ENCODE data around the gene CDH1.

The CDH1 gene

DNA sequence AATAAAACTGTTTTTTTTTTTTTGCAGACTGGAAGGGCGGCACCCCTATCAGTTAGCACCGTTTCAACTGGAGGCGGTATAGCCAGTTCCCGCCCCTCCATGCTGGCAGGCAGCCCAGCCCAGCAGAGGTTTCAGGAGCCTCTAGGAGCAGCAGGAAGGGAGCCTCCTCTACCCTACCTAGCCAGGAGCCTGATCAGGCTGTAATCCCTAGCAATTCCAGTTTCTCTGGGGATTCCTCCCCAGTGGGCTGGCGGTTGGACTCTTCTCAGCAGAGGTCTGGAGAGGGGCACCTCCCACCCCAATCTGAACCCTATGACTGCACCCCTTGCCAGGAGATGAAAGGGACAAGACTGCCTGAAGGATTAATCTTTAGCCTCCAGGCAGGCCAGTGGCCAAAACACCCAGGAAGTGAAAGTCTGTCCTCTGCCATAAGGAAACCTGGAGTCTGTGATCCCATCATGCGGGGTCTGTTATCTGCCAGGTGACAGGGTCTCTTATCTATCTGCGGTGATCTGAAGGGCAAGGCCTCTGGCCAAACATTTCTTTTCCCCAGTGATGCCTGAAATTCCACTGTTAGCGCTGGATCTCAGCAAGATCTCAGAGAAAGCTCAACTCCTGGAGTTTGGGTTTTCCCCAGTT, 4.9 kb upstream of the CDH1 start:
- DNase-seq: peak; percentile 48

DNA sequence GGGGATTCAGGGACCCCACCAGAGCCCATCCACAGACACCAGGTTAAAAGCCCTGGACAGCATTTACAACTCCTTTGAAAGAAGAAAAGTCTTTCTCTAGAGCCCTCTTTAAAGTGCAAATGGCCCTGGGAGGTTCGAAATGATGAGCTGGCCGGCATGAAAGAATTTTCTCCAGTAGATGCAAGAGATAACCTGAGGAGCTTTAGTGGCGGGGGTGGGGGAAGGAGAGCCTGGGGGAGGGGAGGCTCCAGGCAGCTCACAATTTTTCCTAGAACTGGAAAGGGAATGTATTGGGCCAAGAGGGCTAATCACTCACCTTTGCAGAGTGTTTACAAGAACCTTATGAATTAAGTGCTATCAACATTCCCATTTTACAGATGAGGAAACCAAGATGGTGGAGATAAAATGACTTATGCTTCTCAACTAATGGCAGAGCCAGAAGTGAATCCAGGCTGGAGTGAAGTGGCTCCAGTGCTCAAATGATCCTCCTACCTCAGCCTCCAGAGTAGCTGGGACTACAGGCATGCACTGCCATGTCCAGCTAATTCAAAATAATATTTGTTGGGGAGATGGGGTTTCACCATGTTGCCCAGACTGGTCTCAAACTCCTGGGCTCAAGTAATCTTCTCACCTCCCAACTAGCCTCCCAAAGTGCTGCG, 4.2 kb upstream of the CDH1 start:
- no peak for DNase-seq

DNA sequence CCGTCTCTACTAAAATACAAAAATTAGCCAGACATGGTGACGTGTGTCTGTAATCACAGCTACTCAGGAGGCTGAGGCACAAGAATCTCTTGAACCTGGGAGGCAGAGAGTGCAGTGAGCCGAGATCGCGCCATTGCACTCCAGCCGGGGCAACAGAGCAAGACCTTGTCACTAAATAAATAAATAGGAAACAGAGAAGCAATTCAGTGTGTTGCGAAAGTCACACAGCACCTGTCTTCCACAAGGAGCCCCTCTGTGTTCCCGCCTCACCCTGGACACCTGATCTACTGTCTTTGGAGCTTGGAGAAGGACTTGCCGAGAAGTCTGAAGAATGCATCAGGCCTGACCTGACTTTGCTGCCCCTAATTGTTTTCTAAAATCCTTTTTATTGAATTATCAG, 3.5 kb upstream of the CDH1 start:
- DNase-seq: no peak

DNA sequence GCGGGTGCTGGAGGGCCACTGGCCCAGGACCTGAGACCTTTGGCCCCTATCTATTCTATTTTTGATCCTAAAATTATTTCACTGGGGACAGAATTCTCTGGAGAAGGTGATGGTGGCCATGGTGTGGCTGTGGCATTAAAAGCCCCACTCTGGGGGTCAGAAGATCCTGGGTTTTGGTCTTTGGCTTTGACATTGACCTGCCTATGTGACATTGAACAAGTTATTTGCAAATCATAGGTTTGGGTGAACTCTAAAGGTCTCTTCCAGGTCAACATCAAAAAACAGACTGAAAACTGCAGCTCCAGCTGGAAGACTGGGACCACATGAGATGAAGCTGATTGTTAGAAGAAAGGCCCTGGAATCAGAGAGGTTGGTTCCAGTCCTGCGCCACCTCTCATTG, 2.3 kb upstream of the CDH1 start:
- DNase-seq: no peak

DNA sequence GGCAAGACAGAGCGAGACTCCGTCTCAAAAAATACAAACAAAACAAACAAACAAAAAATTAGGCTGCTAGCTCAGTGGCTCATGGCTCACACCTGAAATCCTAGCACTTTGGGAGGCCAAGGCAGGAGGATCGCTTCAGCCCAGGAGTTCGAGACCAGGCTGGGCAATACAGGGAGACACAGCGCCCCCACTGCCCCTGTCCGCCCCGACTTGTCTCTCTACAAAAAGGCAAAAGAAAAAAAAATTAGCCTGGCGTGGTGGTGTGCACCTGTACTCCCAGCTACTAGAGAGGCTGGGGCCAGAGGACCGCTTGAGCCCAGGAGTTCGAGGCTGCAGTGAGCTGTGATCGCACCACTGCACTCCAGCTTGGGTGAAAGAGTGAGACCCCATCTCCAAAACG, 531 bp upstream of the CDH1 start:
- no peak for DNase-seq

DNA sequence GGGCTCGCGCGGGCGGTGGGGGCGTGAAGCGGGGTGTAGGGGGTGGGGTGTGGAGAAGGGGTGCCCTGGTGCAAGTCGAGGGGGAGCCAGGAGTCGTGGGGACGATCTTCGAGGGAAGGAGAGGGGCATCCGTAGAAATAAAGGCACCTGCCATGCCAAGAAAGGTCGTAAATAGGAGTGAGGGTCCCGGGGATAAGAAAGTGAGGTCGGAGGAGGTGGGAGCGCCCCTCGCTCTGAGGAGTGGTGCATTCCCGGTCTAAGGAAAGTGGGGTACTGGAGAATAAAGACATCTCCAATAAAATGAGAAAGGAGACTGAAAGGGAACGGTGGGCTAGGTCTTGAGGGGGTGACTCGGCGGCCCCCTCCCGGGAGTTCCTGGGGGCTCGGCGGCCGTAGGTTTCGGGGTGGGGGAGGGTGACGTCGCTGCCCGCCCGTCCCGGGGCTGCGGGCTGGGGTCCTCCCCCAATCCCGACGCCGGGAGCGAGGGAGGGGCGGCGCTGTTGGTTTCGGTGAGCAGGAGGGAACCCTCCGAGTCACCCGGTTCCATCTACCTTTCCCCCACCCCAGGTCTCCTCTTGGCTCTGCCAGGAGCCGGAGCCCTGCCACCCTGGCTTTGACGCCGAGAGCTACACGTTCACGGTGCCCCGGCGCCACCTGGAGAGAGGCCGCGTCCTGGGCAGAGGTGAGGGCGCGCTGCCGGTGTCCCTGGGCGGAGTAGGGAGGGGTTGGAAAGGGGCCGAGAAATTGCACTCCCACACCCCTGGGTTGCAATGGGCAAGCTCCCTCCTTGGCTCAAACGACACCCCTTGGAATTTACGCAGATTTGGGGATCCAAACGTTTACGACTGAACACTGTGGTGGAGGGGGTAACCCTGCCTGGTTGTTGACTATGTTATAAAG, 888 bp downstream of the CDH1 start:
- no peak for DNase-seq

DNA sequence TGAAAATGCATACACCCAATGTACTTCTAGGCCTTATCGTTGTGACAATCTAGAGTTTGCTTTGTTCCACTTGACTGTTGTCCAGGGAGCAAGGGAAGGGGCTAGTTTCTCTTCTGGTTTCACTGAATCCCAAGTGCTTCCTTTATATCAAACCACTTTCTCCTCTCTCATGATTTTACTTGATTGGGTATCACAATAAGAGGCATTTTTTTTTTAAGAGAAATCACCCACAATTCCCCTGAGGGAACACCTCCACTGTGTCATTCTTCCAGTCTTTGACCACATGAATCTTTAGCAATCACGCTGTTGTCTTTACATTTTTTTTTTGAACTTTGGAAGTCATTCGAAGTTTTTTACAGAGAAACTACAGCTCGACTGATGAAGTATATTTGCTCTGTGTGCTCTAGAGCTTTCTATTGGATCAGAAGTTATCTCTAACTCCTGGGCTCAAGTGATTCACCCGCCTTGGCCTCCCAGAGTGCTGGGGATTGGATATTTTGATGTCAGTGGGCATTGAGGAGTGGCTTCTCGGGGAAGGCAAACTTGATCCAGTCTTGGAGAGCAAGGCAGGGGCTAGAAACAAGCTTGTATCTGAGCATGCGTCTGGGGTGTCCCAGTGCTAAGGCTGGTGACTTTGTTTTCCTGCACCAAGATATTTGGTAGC, 3.0 kb downstream of the CDH1 start:
- no peak for DNase-seq

DNA sequence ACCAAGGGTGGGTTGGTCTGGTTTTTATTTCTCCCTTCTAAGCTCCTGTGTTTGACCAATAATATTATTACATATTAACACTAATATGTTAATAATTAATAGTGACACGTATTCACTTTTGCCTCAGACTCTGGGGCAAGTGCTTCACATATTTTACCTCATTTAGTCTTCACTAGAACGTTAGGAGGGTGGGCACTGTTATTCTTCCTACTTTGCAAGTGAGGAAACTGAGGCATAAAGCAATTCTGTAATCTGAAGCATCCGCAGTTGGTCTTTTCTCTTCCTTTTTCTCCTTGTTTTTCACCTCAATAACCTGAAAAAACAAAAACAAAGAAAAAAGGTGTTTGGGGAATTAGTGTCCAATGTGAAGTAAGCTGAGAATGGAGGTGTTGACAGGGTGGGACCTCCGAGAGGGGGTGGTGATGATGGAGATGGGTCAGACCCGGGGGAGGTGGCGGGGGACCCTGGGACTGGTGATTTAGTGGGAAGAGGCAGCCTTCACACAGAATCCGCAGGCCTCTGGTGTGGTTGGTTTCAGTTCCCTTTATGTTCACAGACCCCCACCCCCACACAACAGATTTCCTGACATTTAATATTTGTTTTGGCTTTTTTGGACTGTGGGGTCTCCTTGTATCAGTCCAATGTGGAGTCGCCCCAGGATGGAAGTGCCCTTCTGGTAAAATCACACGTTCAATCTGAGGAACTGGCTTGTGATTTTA, 3.7 kb downstream of the CDH1 start:
- DNase-seq: no peak

DNA sequence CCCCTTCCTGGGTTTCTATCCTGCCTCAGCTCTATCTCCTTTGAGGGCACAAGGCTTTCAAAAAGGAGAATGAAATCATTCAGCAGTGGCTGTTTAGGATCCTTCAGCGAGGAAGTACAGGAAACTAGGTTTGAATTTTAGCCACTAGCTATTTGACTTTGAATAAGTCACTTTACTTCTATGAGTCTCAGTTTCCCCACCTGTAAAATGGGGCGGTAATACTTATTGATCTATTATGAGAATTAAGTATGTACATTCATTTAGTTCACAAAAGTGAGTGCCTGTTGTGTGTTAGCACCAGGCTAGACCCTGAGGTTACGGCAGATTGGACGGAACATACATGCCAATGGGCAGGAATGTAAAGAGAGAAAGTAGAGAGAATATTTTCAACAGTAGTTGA, 6.6 kb downstream of the CDH1 start:
- DNase-seq: no peak

DNA sequence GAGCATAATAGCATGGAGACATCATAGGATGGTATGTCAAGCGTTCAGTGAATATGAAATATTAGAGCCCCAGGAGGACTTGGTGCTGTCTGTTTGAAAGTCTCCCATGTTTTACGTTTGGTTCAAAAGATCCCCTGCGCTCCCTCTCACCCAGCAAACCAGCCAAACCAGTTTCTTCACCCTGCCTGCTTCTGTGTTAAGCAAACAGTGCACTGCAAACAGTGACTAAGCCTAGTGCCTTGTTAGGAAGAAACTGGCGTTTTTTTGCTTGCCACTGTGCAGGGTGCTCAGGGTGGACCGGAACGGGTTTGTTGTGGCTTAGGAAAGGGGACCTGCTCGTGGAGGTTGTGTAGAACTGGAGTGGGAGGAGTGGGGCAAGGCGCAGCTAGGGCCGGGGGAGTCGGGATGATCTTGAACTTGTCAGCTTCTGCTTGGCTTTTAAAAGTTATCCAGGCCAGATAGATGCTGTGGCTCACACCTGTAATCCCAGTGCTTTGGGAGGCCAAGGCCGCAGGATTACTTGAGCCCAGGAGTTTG, 7.7 kb downstream of the CDH1 start:
- DNase-seq: peak; percentile 66

DNA sequence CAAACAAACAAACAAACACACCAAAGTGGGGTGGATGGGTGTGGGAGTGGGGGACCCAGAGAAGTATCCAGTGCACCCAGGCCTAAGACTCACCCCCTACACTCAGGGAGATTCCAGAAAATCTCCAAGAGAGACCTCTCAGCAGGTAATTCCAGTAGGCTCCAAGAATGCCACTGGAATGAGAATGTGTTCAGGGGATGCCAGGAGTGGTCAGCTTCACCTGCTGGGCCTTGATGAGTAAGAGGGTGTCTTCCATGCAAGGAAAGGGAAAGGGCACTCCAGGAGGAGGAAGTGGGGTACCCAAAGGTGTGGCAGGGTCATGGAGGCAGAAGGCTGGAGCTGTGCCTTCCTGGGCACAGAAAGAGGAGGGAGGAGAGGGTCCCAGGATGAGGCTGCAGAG, 9.9 kb downstream of the CDH1 start:
- DNase-seq: no peak

DNA sequence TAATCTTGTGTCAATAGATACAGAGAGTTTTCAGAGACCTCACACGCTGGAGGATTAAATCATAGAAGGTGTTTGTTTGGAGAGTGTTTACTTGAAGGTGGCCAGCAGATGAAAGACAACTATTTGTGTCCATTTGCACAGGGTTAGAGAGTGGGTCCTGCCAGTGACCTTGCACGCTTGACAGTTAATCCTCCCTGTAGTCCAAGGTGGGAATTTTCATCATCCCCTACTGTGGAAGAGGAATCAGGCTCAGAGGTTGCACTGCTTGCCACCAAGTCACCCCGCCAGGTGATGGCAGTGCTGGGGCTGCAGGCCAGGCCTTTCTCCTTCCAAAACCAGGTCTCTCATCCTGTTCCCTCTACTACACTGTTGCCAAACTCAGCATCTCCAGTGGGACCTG, 12.3 kb downstream of the CDH1 start:
- DNase-seq: no peak

DNA sequence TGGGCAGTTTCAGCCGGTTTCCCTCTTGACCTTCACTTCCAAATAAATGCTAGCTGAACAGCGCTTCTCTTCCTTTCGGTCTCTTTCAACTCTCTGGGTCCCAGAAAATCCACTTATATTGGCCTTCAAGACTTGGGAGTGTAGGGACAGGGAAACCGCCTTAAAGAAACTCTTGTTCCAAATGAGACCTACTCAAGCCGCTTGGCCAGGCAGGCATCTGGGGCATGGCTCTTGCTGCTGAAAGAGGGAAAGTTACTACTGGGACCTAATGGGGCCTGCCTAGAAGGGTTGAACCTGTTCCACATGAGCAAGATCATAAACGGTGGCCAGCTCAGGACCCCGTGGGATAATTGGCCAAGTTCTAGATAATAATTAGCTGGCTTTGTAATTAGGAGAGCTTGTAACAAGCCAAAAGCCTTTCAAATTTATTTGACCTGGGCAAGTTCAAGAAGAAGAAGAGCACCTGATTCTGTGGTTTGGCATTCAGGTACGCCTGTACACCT, 13.2 kb downstream of the CDH1 start:
- no peak for DNase-seq

DNA sequence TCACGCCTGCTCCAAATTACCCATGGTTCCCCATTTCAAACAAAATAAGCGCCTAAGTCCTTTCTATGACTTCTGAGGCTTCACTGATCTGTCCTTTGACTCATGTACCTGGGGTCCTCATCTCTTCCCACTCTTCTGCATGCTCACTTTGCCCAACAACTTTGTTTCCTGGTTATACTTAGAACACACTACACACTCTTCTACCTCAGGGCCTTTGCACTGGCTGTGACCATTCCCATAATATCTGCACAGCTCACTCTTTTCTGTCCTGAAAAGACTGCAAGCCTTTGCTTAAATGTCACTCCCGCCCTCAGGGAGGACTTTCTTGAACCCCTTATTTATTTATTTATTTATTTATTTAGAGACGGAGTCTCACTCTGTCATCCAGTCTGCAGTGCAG, 14.1 kb downstream of the CDH1 start:
- DNase-seq: no peak

DNA sequence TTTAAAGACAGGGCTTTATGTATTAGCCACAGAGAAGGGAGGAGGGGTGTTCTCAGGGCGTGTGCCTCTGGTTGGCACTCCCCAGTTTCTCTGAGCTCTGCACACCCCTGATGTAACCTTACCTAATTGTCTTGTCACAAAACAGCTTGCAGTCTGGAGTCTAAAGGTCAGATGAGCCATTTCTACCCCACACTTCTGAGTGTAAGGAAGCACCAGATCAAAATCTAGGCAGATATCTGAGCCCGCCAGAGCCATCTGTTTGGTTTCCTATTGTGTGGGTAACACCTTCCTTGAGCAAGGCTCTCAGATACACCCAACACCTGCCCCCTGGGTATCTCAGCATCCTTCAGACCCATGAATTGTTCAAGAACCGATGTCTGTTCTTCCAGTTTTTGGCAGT, 15.5 kb downstream of the CDH1 start:
- no peak for DNase-seq

DNA sequence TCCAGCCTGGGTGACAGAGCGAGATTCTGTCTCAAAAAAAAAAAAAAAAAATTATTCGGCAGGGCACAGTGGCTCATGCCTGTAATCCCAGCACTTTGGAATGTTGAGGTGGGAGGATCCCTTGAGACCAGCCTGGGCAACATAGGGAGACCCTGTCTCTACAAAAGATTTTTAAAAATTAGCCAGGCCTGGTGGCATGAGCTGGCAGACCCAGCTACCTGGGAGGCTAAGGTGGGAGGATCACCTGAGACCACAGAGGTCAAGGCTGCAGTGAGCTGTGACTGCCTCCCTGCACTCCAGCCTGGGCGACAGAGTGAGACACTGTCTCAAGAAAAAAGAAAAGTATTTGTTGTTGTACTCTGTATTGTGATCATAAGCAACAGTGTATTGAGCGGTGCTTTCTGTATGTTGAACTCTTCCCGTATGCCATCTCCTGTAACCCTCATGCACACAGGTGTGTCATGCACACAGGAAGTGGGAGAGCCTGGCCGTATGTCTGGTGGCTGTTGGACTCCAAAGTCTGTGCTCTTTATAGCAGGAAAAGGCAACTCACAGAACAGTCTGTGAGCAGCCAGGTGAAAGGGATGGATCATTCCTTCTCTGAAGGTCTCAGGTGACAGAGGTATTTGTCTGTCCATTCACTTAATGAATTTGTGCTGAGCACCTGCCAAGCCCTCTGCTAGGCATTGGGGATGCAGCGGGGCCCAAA, 17.1 kb downstream of the CDH1 start:
- DNase-seq: no peak

DNA sequence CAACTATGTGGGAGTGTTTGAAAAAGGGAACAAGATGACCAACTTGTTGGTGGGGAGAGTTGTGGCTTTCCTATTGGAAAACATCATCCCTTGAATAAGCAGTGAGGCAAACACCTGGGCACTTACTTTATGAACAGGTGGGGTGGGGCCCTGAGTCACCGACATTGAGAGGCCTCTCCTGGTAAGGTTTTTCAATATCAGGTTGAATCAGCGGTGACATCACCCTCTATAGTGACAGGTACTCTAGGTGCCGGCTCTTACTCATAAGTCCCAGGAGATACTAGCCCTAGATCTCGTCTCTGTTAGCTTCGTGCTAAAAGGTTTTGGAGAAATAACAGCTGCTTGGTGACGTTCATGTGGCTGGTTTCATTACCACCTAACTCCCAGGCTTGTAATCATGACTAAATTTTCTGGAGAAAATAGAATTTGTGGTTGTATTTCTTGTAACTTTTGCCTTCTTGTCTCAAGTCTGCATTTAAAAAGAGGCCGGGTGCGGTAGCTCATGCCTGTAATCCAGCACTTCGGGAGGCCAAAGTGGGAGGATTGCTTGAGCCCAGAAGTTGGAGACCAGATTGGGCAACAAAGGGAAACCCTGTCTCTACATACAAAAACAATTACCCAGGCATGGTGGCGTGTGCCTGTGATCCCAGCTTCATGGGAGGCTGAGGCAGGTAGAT, 19.3 kb downstream of the CDH1 start:
- peak; percentile 85 for DNase-seq

DNA sequence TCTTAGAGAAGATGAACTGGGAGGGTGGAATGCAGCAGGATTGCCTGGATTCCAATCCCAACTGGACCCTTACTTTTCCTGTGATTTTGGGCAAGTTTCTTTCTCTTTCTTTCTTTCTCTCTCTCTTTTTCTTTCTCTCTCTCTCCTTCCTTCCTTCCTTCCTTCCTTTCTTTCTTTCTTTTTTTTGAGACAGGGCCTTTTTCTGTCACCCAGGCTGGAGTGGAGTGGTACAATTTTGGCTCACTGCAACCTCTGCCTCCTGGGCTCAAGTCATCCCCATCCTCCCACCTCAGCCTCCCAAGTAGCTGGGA, 20.5 kb downstream of the CDH1 start:
- DNase-seq: no peak

DNA sequence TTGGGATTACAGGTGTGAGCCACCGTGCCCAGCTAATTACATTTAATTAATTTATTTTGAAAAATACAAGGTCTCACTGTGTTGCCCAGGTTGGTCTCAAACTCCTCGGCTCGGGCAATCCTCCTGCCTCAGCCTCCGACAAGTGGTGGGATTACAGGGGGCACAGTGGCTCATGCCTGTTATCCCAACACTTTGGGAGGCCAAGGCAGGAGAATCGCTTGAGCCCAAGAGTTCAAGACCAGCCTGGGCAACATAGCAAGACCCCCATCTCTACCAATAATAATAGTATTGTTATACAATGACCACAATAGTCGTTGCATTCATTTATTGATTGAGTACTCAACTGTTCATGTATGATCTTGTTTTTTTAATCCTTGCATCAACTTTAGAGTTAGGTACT, 22.0 kb downstream of the CDH1 start:
- no peak for DNase-seq

DNA sequence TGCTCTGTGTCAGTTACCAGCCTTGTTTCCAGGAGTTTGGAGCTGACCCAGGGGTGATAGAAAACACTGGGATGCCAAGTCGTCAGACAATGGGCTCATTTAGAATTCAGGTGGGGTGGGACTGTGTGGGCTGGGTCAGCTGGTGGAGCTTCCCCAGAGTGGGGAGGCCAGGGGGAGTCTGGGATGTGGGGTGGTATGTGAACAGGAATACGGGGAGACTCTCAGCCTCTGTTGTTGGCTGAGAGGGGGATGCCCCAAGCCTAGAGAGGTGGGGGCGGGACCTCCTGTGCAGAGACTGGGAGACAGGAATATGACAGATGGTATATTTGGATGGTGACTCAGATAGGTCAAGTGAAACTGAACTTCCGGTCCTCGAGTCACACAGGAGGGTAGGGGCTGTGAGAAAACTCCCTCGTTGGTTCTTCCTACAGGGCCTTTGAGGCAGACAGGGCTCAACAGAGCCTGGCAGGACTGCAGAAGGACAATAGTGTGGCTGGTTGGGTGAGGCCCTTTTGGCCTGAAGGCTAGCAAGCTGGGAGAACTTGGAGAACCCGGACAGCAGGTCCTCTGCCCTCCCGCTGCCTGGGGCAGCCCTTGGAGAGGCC, 23.7 kb downstream of the CDH1 start:
- no peak for DNase-seq
